SU-DHL-6 (cell line): ENCODE data around the gene PRKN.

Source experiments
- EZH2phosphoT487 ChIP-seq: fragments of 200-600 bp; sonication (generic), shearing (Covaris generic); conservative IDR thresholded peaks from 2 replicates; pipeline ENCODE4 v1.6.1; 2018; ENCODE audit warnings: mild to moderate bottlenecking, antibody characterized with exemption, low read length, moderate library complexity, mixed read lengths
- TF ChIP-seq, protein P1 (sequence below): fragments of 200-600 bp; sonication (generic); IDR thresholded peaks from one replicate; pipeline ENCODE4 v1.5.1; 2017; ENCODE audit warnings: antibody characterized with exemption, mild to moderate bottlenecking, low read length, moderate library complexity; ENCODE audit not compliant: insufficient read depth, poor library complexity, severe bottlenecking

DNA sequence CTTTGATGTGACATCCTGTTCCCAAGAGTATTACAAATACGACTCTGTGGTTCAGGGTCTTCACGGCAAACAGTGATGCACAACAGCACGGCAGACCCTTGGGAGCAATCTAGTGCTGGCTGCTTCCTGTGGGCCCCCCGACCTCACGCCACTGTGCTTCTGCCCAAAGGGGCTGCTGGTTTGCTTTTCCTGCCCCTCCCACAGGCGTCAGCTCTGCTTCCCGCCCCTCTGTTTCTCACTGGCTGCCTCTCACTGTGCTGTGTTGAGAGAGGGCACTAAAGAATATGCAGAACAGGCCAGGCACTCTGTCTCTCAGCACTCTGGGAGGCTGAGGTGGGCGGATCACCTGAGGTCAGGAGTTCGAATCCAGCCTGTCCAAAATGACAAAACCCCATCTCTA is 899.2 kb downstream of the PRKN start:
- TF ChIP-seq, protein P1, sequence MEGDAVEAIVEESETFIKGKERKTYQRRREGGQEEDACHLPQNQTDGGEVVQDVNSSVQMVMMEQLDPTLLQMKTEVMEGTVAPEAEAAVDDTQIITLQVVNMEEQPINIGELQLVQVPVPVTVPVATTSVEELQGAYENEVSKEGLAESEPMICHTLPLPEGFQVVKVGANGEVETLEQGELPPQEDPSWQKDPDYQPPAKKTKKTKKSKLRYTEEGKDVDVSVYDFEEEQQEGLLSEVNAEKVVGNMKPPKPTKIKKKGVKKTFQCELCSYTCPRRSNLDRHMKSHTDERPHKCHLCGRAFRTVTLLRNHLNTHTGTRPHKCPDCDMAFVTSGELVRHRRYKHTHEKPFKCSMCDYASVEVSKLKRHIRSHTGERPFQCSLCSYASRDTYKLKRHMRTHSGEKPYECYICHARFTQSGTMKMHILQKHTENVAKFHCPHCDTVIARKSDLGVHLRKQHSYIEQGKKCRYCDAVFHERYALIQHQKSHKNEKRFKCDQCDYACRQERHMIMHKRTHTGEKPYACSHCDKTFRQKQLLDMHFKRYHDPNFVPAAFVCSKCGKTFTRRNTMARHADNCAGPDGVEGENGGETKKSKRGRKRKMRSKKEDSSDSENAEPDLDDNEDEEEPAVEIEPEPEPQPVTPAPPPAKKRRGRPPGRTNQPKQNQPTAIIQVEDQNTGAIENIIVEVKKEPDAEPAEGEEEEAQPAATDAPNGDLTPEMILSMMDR, result no peak
- no peak for TF ChIP-seq EZH2phosphoT487
